Lower leg skin (tissue), 4 donors: Measurements from ENCODE around the gene SUSD2. TPM values are rescaled to one million over a fixed set of nuclear protein-coding genes. Genes with fewer than 3 reads are reported as not detected.

Experiments
- DNase-seq, 2 donors: peaks; one replicate each; pipeline ENCODE4 v3.0.0-alpha.2; 2019; ENCODE audit warnings: low spot score in 2 of 2
- H3K4me3 ChIP-seq: fragments of 200-600 bp; sonication (generic); 2 replicates; pipeline ENCODE4 v1.5.1; 2017; ENCODE audit warnings: mild to moderate bottlenecking, low read depth; ENCODE audit not compliant: poor library complexity, severe bottlenecking
- CTCF ChIP-seq, 3 donors: fragments of 450-650 bp; IDR thresholded peaks; one replicate each; pipeline ENCODE4 v1.5.1; 2016; ENCODE audit warnings: antibody characterized with exemption in 3 of 3, mild to moderate bottlenecking in 3 of 3, moderate library complexity in 2 of 3
- POLR2A ChIP-seq, 2 donors: fragments of 450-650 bp; IDR thresholded peaks; one replicate each; pipeline ENCODE4 v1.6.1; 2016 to 2017; ENCODE audit warnings: antibody characterized with exemption in 2 of 2, mild to moderate bottlenecking in 1 of 2, moderate library complexity in 1 of 2
- WGBS, 2 donors: methylation state at CpG; one replicate each; pipeline ENCODE4 v1.1.5; 2018; 5-methylcytosine and 5-hydroxymethylcytosine counted together
- intact Hi-C: fragments of 100-400 bp; cut with DNase I; formaldehyde crosslinking; loops from one replicate; pipeline ENCODE4 v1.15.0; 2023; ENCODE audit warnings: low total_unique reads
- total RNA-seq, 4 donors: library from RNA; depleted of rRNA; stranded (reverse); fragments of >200 nt; gene quantifications; one replicate each; pipeline ENCODE4 v1.1.0, GENCODE V29; 2016

The SUSD2 gene
- total RNA-seq, 4 donors from 2014 or later, result 18.3 to 74.3 (median 27.0) TPM

- no peak for TF ChIP-seq CTCF (IDR thresholded peaks at IDR 0.05)
- TF ChIP-seq POLR2A (IDR thresholded peaks at IDR 0.05), result no peak
- intact Hi-C loops, result no loop called here
- no peak overlapping the region for H3K4me3 ChIP-seq
These were observed 37.1 kb upstream of the SUSD2 start for GRCh38 chr22:24144056-24144777.

GRCh38 chr22:24144778-24145085 is 36.6 kb upstream of the SUSD2 start:
- intact Hi-C loops, result no loop called here
- 77 to 82% methylated on average over 2 of the region's 2 CpGs for WGBS, 2 donors
- no peak for DNase-seq
- no peak overlapping the region for H3K4me3 ChIP-seq
- TF ChIP-seq CTCF (IDR thresholded peaks at IDR 0.05) (no peak), POLR2A (IDR thresholded peaks at IDR 0.05) (no peak)

More at GRCh38 chr22:24144056-24144777, 37.1 kb upstream of the SUSD2 start:
- WGBS, 2 donors, result 55 to 67% methylated on average over 1 of the region's 1 CpG
- DNase-seq, result no peak

GRCh38 chr22:24145446-24146193 is 35.7 kb upstream of the SUSD2 start:
- intact Hi-C loops, result no loop called here
- H3K4me3 ChIP-seq, result no peak overlapping the region
- 81 to 91% methylated on average over 6 to 9 of the region's 9 CpGs for WGBS, 2 donors
- no peak for TF ChIP-seq POLR2A (IDR thresholded peaks at IDR 0.05)
- no peak for TF ChIP-seq CTCF (IDR thresholded peaks at IDR 0.05)
- DNase-seq, result no peak

DNA sequence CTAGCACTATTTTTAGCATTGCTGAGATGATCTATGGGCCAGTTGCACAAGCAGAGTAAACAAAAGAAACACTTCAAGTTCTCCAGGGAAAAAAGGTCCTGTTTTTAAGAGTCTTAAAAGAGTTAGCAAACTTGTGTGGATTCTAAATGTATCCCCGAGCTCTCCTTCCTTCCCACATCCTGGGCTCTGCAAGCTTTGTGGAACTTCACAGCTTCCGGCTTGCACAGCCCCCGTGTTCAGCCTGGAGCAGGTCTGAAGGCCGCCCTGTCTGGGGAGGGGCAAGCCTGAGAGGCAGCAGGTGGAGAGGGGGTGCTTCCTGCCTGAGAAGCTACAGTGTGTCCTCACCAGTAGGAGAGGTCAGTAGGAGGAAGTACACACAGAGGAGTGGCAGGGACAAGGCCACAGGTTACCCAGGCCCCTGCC is 35.1 kb upstream of the SUSD2 start:
- no peak for TF ChIP-seq POLR2A (IDR thresholded peaks at IDR 0.05)
- TF ChIP-seq CTCF (IDR thresholded peaks at IDR 0.05), result no peak
- intact Hi-C loops, result no loop called here
- no peak overlapping the region for H3K4me3 ChIP-seq
- DNase-seq, result no peak
- WGBS, 2 donors, result 31 to 42% methylated on average over 4 of the region's 4 CpGs

DNA sequence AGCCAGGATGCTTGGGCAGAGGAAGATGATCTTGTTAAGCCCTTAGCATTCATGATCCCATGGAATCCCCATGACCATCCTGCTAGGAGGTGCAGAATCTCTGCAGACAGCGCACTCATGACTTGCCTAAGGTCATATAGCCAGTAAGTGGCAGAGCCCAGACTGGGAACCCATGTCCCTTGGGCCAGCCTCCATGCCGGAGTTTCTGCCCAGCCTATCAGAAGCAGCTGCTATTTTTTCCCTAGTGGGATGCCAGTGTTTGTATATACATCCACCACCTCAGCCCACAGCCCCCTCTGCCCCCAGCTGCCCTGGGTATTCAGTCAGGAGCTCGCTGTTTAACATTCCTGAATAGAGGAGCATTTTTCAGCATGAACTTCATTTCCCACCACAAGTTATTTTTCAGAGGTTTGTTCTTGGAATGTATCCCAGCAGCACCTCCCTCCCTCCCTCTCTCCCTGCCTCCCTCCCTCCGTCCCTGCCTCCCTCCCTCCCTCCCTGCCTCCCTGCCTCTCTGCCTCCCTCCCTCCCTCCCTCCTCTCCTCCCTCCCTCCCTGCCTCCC is 34.4 kb upstream of the SUSD2 start:
- no peak for DNase-seq
- no peak overlapping the region for H3K4me3 ChIP-seq
- intact Hi-C loops, result no loop called here
- TF ChIP-seq POLR2A (IDR thresholded peaks at IDR 0.05) (no peak), CTCF (IDR thresholded peaks at IDR 0.05) (no peak)
- WGBS, 2 donors, result 26 to 44% methylated on average over 4 of the region's 4 CpGs
